Uterus (tissue), 4 donors: Measurements from ENCODE around the gene SSBP4. TPM values are rescaled to one million over a fixed set of nuclear protein-coding genes. Genes with fewer than 3 reads are reported as not detected.

ENCODE experiments used
- DNase-seq, 2 donors: peaks; one replicate each; pipeline ENCODE4 v3.0.0-alpha.2; 2019 to 2020
- H3K27ac ChIP-seq, 2 donors: fragments of 200-600 bp; sonication (generic); 1 replicate in 1 of 2; 2 replicates in 1 of 2; pipeline ENCODE4 v1.5.1; 2016 to 2018
- H3K27me3 ChIP-seq, 2 donors: fragments of 200-600 bp; sonication (generic); one replicate each; pipeline ENCODE4 v1.5.1; 2018 to 2019; ENCODE audit warnings: control low read depth in 1 of 2
- H3K36me3 ChIP-seq, 2 donors: fragments of 200-600 bp; sonication (generic); one replicate each; pipeline ENCODE4 v1.5.1; 2019; ENCODE audit warnings: control low read depth in 1 of 2
- H3K4me1 ChIP-seq, 2 donors: fragments of 200-600 bp; sonication (generic); one replicate each; pipeline ENCODE4 v1.5.1; 2018 to 2019; ENCODE audit warnings: control low read depth in 1 of 2
- H3K4me3 ChIP-seq, 2 donors: fragments of 200-600 bp; sonication (generic); 1 replicate in 1 of 2; 2 replicates in 1 of 2; pipeline ENCODE4 v1.5.1; 2018 to 2019; ENCODE audit warnings: mild to moderate bottlenecking in 1 of 2
- H3K9me3 ChIP-seq, 2 donors: fragments of 200-600 bp; sonication (generic); one replicate each; pipeline ENCODE4 v1.5.1; 2019; ENCODE audit warnings: control low read depth in 1 of 2
- CTCF ChIP-seq, 4 experiments: fragments of 200-600 bp in 2 of 4; fragments of 450-650 bp in 2 of 4; sonication (generic) in 2 of 4; IDR thresholded peaks; one replicate each; pipeline ENCODE4 v1.5.1; 2016 to 2019; ENCODE audit warnings: antibody characterized with exemption in 4 of 4, mild to moderate bottlenecking in 2 of 4, moderate library complexity in 1 of 4
- POLR2A ChIP-seq, 2 donors: fragments of 450-650 bp; IDR thresholded peaks; one replicate each; pipeline ENCODE4 v1.6.1; 2016; ENCODE audit warnings: antibody characterized with exemption in 2 of 2, mild to moderate bottlenecking in 1 of 2, moderate library complexity in 1 of 2
- intact Hi-C: fragments of 100-400 bp; cut with DNase I; formaldehyde crosslinking; loops from one replicate; pipeline ENCODE4 v1.15.1; 2023; ENCODE audit warnings: low total_unique reads
- total RNA-seq, 4 donors: library from RNA; depleted of rRNA in 3 of 4; stranded (reverse); fragments of >200 nt in 3 of 4; gene quantifications; one replicate each; pipeline versions ENCODE4 v1.1.0 to v1.2.4, GENCODE V29; 2014 to 2023
- donor health status: DM: yes; HTN: yes; CAD: no.

The SSBP4 gene
- total RNA-seq, 4 donors from 2014 or later = 23.6 to 105 (median 54.8) TPM

GRCh38 chr19:18385675-18386542 is 33.3 kb upstream of the SSBP4 start, which contains the start of gene GDF15:
Gene GDF15, plus strand, starts transcription at chr19:18386158. Its CDS starts 32 bp downstream, at chr19:18386190.
- H3K4me1 ChIP-seq = peaks cover 0 to 9% of the 10 kb centered on the region in 2 donors
- no peak within 1 kb of the TSS for H3K4me3 ChIP-seq
- no peaks in the 10 kb centered on the region for H3K9me3 ChIP-seq
- peak within 1 kb of the TSS in 1 of 2 donors; percentile 12 for H3K27ac ChIP-seq
- peak; percentile 53 to 56 for DNase-seq
- intact Hi-C loops = no loop called here
- TF ChIP-seq CTCF (IDR thresholded peaks at IDR 0.05) = peak in 3 of 4 experiments; percentile 27 to 40 (median 32)
- TF ChIP-seq POLR2A (IDR thresholded peaks at IDR 0.05) = peak in 1 of 2 donors; percentile 46
- H3K36me3 ChIP-seq = no peaks in the 10 kb centered on the region
- H3K27me3 ChIP-seq = no peaks in the 10 kb centered on the region

- Histone ChIP-seq H3K9me3 (no peaks in the 10 kb centered on the region), H3K27ac (peak overlapping the region in 1 of 2 donors; percentile 12), H3K27me3 (no peaks in the 10 kb centered on the region), H3K4me3 (no peak overlapping the region), H3K36me3 (no peaks in the 10 kb centered on the region), H3K4me1 (peaks cover 0 to 9% of the 10 kb centered on the region in 2 donors)
- intact Hi-C loops = no loop called here
- DNase-seq = no peak
- no peak for TF ChIP-seq POLR2A (IDR thresholded peaks at IDR 0.05)
- TF ChIP-seq CTCF (IDR thresholded peaks at IDR 0.05) = no peak
These were observed 32.5 kb upstream of the SSBP4 start for GRCh38 chr19:18386543-18387271.

- TF ChIP-seq CTCF (IDR thresholded peaks at IDR 0.05) = peak; percentile 98 to 100 (median 99)
- TF ChIP-seq POLR2A (IDR thresholded peaks at IDR 0.05) = no peak
- Histone ChIP-seq H3K9me3 (no peaks in the 10 kb centered on the region), H3K4me1 (peaks cover 0 to 9% of the 10 kb centered on the region in 2 donors), H3K36me3 (no peaks in the 10 kb centered on the region), H3K27me3 (no peaks in the 10 kb centered on the region), H3K27ac (peak overlapping the region in 1 of 2 donors; percentile 53), H3K4me3 (peak overlapping the region; percentile 12 to 24)
- intact Hi-C loops = no loop called here
- peak; percentile 70 to 84 for DNase-seq
These were observed 30.9 kb upstream of the SSBP4 start for GRCh38 chr19:18388100-18388959.

- H3K36me3 ChIP-seq = no peaks in the 10 kb centered on the region
- no peaks in the 10 kb centered on the region for H3K27me3 ChIP-seq
- peaks cover 0 to 9% of the 10 kb centered on the region in 2 donors for H3K4me1 ChIP-seq
- TF ChIP-seq CTCF (IDR thresholded peaks at IDR 0.05) (no peak), POLR2A (IDR thresholded peaks at IDR 0.05) (no peak)
- H3K9me3 ChIP-seq = no peaks in the 10 kb centered on the region
- intact Hi-C loops = no loop called here
- no peak for DNase-seq
- H3K27ac ChIP-seq = no peak overlapping the region
- no peak overlapping the region for H3K4me3 ChIP-seq
These were observed 30.1 kb upstream of the SSBP4 start for GRCh38 chr19:18388960-18389725.
